Caco-2 (cell line): ENCODE data around the gene AP5S1. TPM values are rescaled to one million over a fixed set of nuclear protein-coding genes. Genes with fewer than 3 reads are reported as not detected.
A peak's percentile ranks its signal among the peaks of the same experiment; 100 is the strongest.
"Not testable (repeated sequence)": the region's sequence is repeated elsewhere in the genome, so short reads cannot be mapped to it uniquely, and the experiment has no call there.

Experiments used
- BruUV-seq: library from RNA; stranded (reverse); fragments of 400-500 nt; replicated peaks from 2 replicates; lab custom pipeline; 2021; lab: Mats Ljungman, UMichigan
- CTCF ChIA-PET: fragments of 300-600 bp; sonication (Branson Sonifier 250); formaldehyde crosslinking; loops from one replicate; lab custom pipeline; 2022; ENCODE audit warnings: antibody characterized with exemption; lab: Charles Lee
- POLR2A ChIA-PET: fragments of 300-600 bp; sonication (Branson Sonifier 250); formaldehyde crosslinking; loops from one replicate; lab custom pipeline; 2022; ENCODE audit warnings: antibody characterized with exemption; lab: Charles Lee
- DNase-seq, 2 experiments: peaks; one replicate each; pipeline versions ENCODE4 v3.0.0 to v3.0.0-alpha.2; 2020 to 2022
- H3K27me3 ChIP-seq: replicated peaks from 2 replicates; pipeline ENCODE4 v1.6.0; 2011; ENCODE audit warnings: low read length; ENCODE audit not compliant: control insufficient read depth, insufficient read depth
- H3K36me3 ChIP-seq: 2 replicates; pipeline ENCODE4 v1.5.1; 2011; ENCODE audit warnings: low read length; ENCODE audit not compliant: control insufficient read depth, insufficient read depth
- H3K4me1 ChIP-seq: fragments of 250-450 bp; sonication (Bioruptor Pico); 2 replicates; pipeline ENCODE4 v1.5.1; 2020; ENCODE audit warnings: mild to moderate bottlenecking
- H3K4me3 ChIP-seq: 2 replicates; pipeline ENCODE4 v1.5.1; 2011; ENCODE audit warnings: low read depth, mild to moderate bottlenecking, control low read depth, low read length
- H3K9me3 ChIP-seq: fragments of 250-450 bp; sonication (Bioruptor Pico); 2 replicates; pipeline ENCODE4 v1.5.1; 2020; ENCODE audit warnings: mild to moderate bottlenecking, moderate library complexity
- H3K27ac Mint-ChIP-seq: one replicate; pipeline ENCODE4 v1.8.0; 2022; ENCODE audit warnings: mixed read lengths; ENCODE audit not compliant: unreplicated experiment
- H3K27me3 Mint-ChIP-seq: one replicate; pipeline ENCODE4 v1.8.0; 2022; ENCODE audit warnings: mixed read lengths; ENCODE audit not compliant: insufficient read depth, unreplicated experiment
- H3K36me3 Mint-ChIP-seq: one replicate; pipeline ENCODE4 v1.8.0; 2022; ENCODE audit warnings: mild to moderate bottlenecking, mixed read lengths; ENCODE audit not compliant: insufficient read depth, unreplicated experiment
- H3K4me1 Mint-ChIP-seq: one replicate; pipeline ENCODE4 v1.8.0; 2022; ENCODE audit warnings: low read depth, mixed read lengths; ENCODE audit not compliant: unreplicated experiment
- H3K4me3 Mint-ChIP-seq: one replicate; pipeline ENCODE4 v1.8.0; 2022; ENCODE audit warnings: mild to moderate bottlenecking, moderate library complexity, mixed read lengths; ENCODE audit not compliant: unreplicated experiment
- H3K9me3 Mint-ChIP-seq: one replicate; pipeline ENCODE4 v1.8.0; 2022; ENCODE audit warnings: mixed read lengths; ENCODE audit not compliant: unreplicated experiment
- intact Hi-C: fragments of 100-400 bp; cut with micrococcal nuclease; formaldehyde crosslinking; loops from one replicate; pipeline ENCODE4 v1.10.0; 2022; ENCODE audit not compliant: unreplicated experiment
- total RNA-seq: library from RNA; stranded (reverse); gene quantifications from 2 replicates; pipeline ENCODE4 v1.2.3, GENCODE V29; 2022
- TF ChIP-seq, protein P1 (sequence below), 2 experiments: fragments of 200-600 bp in 1 of 2; IDR thresholded peaks; 1 replicate in 1 of 2; 2 replicates in 1 of 2; pipeline versions ENCODE4 v1.5.1 to v1.8.0; 2011 to 2022; ENCODE audit warnings: antibody characterized with exemption in 1 of 2, control low read depth in 1 of 2, inconsistent platforms in 1 of 2, low read depth in 1 of 2, low read length in 1 of 2, mild to moderate bottlenecking in 1 of 2, moderate library complexity in 1 of 2; ENCODE audit not compliant: insufficient read depth in 1 of 2, severe bottlenecking in 1 of 2, unreplicated experiment in 1 of 2

AP5S1 gene
- total RNA-seq, 1 experiment from 2014 or later = 17.3 TPM

DNA sequence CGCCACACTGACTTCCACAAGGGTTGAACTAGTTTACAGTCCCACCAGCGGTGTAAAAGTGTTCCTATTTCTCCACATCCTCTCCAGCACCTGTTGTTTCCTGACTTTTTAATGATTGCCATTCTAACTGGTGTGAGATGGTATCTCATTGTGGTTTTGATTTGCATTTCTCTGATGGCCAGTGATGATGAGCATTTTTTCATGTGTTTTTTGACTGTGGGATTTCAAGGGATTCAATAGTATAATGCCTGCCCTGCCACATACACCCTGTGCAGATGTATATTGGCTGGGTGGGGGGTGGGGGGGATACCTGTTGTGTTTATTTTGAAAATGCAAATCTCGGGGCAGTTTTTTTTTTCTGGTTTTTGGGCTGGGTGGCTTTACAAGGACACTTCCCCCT lies 26.2 kb upstream of the AP5S1 start:
- H3K36me3 Mint-ChIP-seq, H3K9me3 Mint-ChIP-seq, BruUV-seq, DNase-seq, H3K27me3 Mint-ChIP-seq, H3K4me3 ChIP-seq, H3K27ac Mint-ChIP-seq, H3K36me3 ChIP-seq, H3K27me3 ChIP-seq, intact Hi-C loops, POLR2A ChIA-PET, CTCF ChIA-PET, H3K4me3 Mint-ChIP-seq, H3K9me3 ChIP-seq: not testable (repeated sequence)
- H3K4me1 ChIP-seq = peaks cover 21% of the 10 kb centered on the region
- peaks cover 11% of the 10 kb centered on the region for H3K4me1 Mint-ChIP-seq

DNA sequence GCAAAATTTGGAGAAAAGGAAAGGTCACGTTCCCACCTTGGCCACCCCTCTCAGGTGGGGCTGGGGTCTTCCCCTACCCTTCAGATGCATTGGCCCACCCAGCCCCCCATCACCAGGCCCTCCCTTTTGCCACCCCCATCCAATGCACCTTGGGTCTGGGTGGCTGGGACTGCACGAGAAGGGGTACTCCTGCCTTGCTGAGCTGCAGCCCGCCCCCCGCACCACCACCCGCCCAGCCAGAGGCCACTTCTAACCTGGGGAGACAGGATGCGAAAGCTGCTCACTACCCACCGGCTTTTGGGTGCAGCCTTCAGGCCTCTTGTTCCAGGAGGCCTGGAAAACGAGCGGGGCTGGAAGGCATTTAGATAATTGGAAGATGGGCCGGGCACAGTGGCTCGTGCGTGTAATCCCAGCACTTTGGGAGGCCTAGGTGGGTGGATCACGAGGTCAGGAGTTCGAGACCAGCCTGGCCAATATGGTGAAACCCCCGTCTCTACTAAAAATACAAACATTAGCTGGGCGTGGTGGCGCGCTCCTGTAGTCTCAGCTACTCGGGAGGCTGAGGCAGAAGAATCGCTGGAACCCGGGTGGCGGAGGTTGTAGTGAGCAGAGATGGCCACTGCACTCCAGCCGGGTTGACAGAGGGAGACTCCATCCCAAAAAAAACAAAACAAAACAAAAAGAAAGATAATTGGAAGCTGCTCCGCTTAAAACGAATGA lies 25.5 kb upstream of the AP5S1 start:
- intact Hi-C loops = no loop called here
- H3K4me3 ChIP-seq = no peak overlapping the region
- POLR2A ChIA-PET = interaction anchor here (1.8 kb wide), 1 partner anchor 27 kb away, joined by 11 read pairs; the partner anchor contains the start of gene ADISSP
- peaks cover 6% of the 10 kb centered on the region for H3K36me3 ChIP-seq
- peaks cover 6% of the 10 kb centered on the region for H3K36me3 Mint-ChIP-seq
- H3K4me3 Mint-ChIP-seq = peak overlapping the region; percentile 84
- BruUV-seq = no TSS peak
- H3K9me3 ChIP-seq = no peaks in the 10 kb centered on the region
- H3K4me1 ChIP-seq = peaks cover 28% of the 10 kb centered on the region
- no peaks in the 10 kb centered on the region for H3K27me3 ChIP-seq
- TF ChIP-seq, protein P1, sequence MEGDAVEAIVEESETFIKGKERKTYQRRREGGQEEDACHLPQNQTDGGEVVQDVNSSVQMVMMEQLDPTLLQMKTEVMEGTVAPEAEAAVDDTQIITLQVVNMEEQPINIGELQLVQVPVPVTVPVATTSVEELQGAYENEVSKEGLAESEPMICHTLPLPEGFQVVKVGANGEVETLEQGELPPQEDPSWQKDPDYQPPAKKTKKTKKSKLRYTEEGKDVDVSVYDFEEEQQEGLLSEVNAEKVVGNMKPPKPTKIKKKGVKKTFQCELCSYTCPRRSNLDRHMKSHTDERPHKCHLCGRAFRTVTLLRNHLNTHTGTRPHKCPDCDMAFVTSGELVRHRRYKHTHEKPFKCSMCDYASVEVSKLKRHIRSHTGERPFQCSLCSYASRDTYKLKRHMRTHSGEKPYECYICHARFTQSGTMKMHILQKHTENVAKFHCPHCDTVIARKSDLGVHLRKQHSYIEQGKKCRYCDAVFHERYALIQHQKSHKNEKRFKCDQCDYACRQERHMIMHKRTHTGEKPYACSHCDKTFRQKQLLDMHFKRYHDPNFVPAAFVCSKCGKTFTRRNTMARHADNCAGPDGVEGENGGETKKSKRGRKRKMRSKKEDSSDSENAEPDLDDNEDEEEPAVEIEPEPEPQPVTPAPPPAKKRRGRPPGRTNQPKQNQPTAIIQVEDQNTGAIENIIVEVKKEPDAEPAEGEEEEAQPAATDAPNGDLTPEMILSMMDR (IDR thresholded peaks at IDR 0.05; ENCODE audit: insufficient read depth in 1 of 2, low read depth in 1 of 2, low read length in 1 of 2, severe bottlenecking in 1 of 2, unreplicated experiment in 1 of 2) = no peak
- no peaks in the 10 kb centered on the region for H3K27me3 Mint-ChIP-seq
- CTCF ChIA-PET = interaction anchor here (0.7 kb wide), 1 partner anchor 13 kb away, joined by 3 read pairs; no protein-coding TSS in a partner anchor
- H3K9me3 Mint-ChIP-seq = no peaks in the 10 kb centered on the region
- DNase-seq = no peak
- peaks cover 16% of the 10 kb centered on the region for H3K4me1 Mint-ChIP-seq
- H3K27ac Mint-ChIP-seq = no peak overlapping the region

DNA sequence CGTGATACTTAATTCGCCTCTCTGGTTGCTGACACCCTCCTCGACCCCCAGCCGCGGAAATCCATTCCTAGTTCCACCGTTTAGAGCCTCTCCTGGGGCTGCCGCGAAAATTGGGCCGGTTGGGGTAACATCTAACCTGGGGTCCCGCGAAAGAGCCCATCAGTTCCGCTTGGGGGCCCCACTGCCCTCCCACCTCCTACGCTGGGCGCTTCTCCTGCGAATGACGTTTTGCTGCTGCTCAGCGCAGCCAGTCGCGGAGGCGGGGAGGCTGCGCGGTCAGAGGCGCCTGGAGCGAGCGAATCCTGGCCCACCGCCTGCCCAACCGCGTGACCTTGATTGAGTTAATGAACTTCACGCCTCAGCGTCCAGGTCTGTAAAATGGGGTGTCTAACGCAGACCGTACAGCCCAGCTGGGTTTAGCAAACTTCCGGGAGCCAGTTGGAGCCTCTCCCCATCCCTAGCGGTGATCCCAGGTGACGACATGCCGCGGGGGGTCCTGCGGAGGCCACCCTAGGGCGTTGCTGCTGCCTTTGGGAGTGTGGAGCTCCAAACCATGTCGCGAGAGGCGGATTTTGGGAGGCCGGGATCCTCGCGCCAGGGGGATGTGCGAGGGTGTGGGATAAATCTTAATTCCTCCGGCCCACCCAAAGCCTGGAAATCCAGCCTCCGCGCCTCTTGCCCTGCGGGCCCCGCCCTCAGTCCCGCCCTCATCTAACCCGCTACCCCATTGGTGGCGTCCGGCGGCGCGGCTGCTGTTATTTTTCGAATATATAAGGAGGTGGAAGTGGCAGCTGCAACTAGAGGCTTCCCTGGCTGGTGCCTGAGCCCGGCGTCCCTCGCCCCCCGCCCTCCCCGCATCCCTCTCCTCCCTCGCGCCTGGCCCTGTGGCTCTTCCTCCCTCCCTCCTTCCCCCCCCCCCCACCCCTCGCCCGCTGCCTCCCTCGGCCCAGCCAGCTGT lies 24.6 kb upstream of the AP5S1 start, which contains the start of gene CDC25B:
Gene CDC25B (plus strand): TSS at position 800 of the 958 bp plus-strand sequence. CDS start 222 bp downstream, outside the sequence.
- Mint-ChIP-seq H3K9me3 (no peaks in the 10 kb centered on the region), H3K27ac (peak within 1 kb of the TSS; percentile 93), H3K4me3 (peak within 1 kb of the TSS; percentile 84), H3K27me3 (no peaks in the 10 kb centered on the region), H3K36me3 (peaks cover 13% of the 10 kb centered on the region), H3K4me1 (peaks cover 25% of the 10 kb centered on the region)
- H3K27me3 ChIP-seq = no peaks in the 10 kb centered on the region
- ChIA-PET POLR2A (interaction anchor here (0.5 to 1.8 kb wide), 8 partner anchors 9 to 376 kb away, joined by 3 to 11 read pairs (median 4); partner anchors contain the start of genes ADISSP, AP5S1 and CENPB), CTCF (interaction anchor here (0.6 to 1.9 kb wide), 4 partner anchors 9 to 79 kb away, joined by 3 to 18 read pairs (median 4); partner anchors contain the start of genes AP5S1 and CENPB)
- intact Hi-C loops = no loop called here
- peak; percentile 90 to 95 for DNase-seq
- no peaks in the 10 kb centered on the region for H3K9me3 ChIP-seq
- peaks cover 36% of the 10 kb centered on the region for H3K4me1 ChIP-seq
- H3K4me3 ChIP-seq = peak within 1 kb of the TSS; percentile 69
- TF ChIP-seq, protein P1 (IDR thresholded peaks at IDR 0.05; ENCODE audit: insufficient read depth in 1 of 2, low read depth in 1 of 2, low read length in 1 of 2, severe bottlenecking in 1 of 2, unreplicated experiment in 1 of 2) = peak; percentile 49 to 68
- BruUV-seq = TSS peak; percentile 93
- peaks cover 6% of the 10 kb centered on the region for H3K36me3 ChIP-seq
